ENCODE measurements around the gene COX10. TPM values are rescaled to one million over a fixed set of nuclear protein-coding genes. Genes with fewer than 3 reads are reported as not detected.

COX10 gene
- total RNA-seq, 4 donors from 2014 or later: 12.5 to 36.0 (median 24.3) TPM

DNA sequence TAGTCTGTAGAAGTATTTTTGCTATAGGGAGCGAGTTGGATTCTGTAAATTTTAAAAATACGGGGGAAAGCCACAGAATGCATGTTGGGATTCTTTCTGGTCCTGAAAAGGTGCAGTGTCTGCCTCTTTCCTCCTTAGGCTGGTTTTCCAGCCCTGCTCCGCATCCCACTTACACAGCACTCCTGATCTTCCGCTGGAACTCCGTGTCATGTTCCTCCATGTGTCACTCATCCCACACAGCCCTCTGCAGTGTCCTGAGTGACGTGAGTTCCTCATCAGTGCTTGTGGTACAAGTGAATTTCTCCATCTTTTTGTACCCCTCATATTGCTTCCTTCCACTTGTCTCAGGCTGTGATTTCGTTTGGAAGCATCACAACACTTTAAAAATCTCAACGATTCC is 34.5 kb downstream of the COX10 start:
- intact Hi-C loops (cut with DNase I): no loop called here
- 91% methylated on average over 8 of the region's 8 CpGs for WGBS, 2 donors

DNA sequence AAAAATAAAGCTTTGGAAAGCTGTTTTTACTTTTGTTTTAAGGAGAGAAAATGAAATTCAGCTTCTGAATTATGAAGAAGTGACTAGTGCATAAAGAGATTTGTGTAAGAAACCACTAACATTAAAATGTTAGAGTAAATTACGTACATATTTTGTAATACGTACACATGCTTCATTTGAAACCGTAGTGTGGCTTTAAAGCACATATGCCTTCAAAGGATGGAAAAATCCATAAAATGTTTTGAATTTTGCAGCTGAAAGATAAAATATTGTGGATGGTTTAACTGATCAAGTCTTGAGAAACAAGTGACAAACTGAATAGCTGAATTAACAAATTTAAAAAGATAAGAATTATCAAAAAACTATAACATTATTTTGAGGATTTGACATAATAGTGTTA is 35.4 kb downstream of the COX10 start:
- no peak overlapping the region for H3K27ac ChIP-seq
- no peaks in the 10 kb centered on the region for H3K4me1 ChIP-seq
- H3K36me3 ChIP-seq: peaks cover 0 to 17% (median 0%) of the 10 kb centered on the region in 3 donors
- 55 to 67% methylated on average over 3 of the region's 3 CpGs for WGBS, 2 donors
- no peaks in the 10 kb centered on the region for H3K27me3 ChIP-seq
- H3K9me3 ChIP-seq: no peaks in the 10 kb centered on the region
- no peak for DNase-seq
- no peak overlapping the region for H3K4me3 ChIP-seq
- TF ChIP-seq POLR2A (IDR thresholded peaks at IDR 0.05): no peak
- TF ChIP-seq, protein P1, sequence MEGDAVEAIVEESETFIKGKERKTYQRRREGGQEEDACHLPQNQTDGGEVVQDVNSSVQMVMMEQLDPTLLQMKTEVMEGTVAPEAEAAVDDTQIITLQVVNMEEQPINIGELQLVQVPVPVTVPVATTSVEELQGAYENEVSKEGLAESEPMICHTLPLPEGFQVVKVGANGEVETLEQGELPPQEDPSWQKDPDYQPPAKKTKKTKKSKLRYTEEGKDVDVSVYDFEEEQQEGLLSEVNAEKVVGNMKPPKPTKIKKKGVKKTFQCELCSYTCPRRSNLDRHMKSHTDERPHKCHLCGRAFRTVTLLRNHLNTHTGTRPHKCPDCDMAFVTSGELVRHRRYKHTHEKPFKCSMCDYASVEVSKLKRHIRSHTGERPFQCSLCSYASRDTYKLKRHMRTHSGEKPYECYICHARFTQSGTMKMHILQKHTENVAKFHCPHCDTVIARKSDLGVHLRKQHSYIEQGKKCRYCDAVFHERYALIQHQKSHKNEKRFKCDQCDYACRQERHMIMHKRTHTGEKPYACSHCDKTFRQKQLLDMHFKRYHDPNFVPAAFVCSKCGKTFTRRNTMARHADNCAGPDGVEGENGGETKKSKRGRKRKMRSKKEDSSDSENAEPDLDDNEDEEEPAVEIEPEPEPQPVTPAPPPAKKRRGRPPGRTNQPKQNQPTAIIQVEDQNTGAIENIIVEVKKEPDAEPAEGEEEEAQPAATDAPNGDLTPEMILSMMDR (IDR thresholded peaks at IDR 0.05): no peak
- intact Hi-C loops (cut with DNase I): no loop called here

More for the DNA sequence above, 34.5 kb downstream of the COX10 start:
- no peak for TF ChIP-seq POLR2A (IDR thresholded peaks at IDR 0.05)
- TF ChIP-seq, protein P1 (IDR thresholded peaks at IDR 0.05): no peak
- H3K9me3 ChIP-seq: no peaks in the 10 kb centered on the region
- H3K27me3 ChIP-seq: no peaks in the 10 kb centered on the region
- H3K4me3 ChIP-seq: no peak overlapping the region
- peaks cover 0 to 2% (median 0%) of the 10 kb centered on the region in 3 donors for H3K4me1 ChIP-seq
- peaks cover 0 to 17% (median 0%) of the 10 kb centered on the region in 3 donors for H3K36me3 ChIP-seq
- DNase-seq: no peak
- H3K27ac ChIP-seq: no peak overlapping the region

- Histone ChIP-seq H3K4me3 (no peak overlapping the region), H3K9me3 (no peaks in the 10 kb centered on the region), H3K27ac (no peak overlapping the region), H3K27me3 (no peaks in the 10 kb centered on the region), H3K4me1 (no peaks in the 10 kb centered on the region), H3K36me3 (peaks cover 0 to 13% (median 0%) of the 10 kb centered on the region in 3 donors)
- intact Hi-C loops (cut with DNase I): no loop called here
- TF ChIP-seq, protein P1 (IDR thresholded peaks at IDR 0.05): no peak
- TF ChIP-seq POLR2A (IDR thresholded peaks at IDR 0.05): no peak
- no peak for DNase-seq
Observed at GRCh38 chr17:14107889-14108288, 38.6 kb downstream of the COX10 start.

GRCh38 chr17:14112407-14112806 is 43.1 kb downstream of the COX10 start:
- no peak for DNase-seq
- no peak overlapping the region for H3K4me3 ChIP-seq
- H3K36me3 ChIP-seq: no peaks in the 10 kb centered on the region
- intact Hi-C loops (cut with DNase I): no loop called here
- no peaks in the 10 kb centered on the region for H3K9me3 ChIP-seq
- TF ChIP-seq, protein P1 (IDR thresholded peaks at IDR 0.05): no peak
- TF ChIP-seq POLR2A (IDR thresholded peaks at IDR 0.05): no peak
- H3K27me3 ChIP-seq: no peaks in the 10 kb centered on the region
- WGBS, 2 donors: 85 to 88% methylated on average over 2 of the region's 2 CpGs
- H3K4me1 ChIP-seq: no peaks in the 10 kb centered on the region
- H3K27ac ChIP-seq: no peak overlapping the region

DNA sequence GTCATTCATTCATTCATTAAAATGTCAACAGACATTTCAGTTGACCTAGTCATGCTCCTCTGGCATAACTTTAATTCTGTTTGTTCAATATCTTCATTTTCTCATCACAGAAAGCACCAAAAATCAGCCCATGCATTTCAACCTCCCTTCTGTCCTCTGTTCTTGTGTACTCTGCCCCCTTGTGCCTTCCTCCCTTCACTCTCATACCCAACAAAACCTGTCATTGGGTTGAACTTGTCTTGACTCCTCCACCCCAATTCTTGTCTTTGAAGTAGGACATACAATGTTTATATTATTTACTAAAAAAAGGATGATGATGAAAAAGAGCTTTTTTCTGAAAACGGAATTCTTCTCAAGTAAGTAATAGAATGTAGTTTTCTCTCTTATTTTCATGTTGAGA is 43.8 kb downstream of the COX10 start:
- intact Hi-C loops (cut with DNase I): no loop called here
- TF ChIP-seq, protein P1 (IDR thresholded peaks at IDR 0.05): no peak
- TF ChIP-seq POLR2A (IDR thresholded peaks at IDR 0.05): no peak
- Histone ChIP-seq H3K27me3 (no peaks in the 10 kb centered on the region), H3K4me3 (no peak overlapping the region), H3K36me3 (no peaks in the 10 kb centered on the region), H3K27ac (no peak overlapping the region), H3K9me3 (no peaks in the 10 kb centered on the region), H3K4me1 (no peaks in the 10 kb centered on the region)
- no peak for DNase-seq
- 91 to 100% methylated on average over 1 of the region's 1 CpG for WGBS, 2 donors

Data from esophagus squamous epithelium (tissue), 5 donors.